GM18502 (cell line): Measurements from ENCODE around the gene TBXAS1.
"Not testable (repeated sequence)": the region's sequence is repeated elsewhere in the genome, so short reads cannot be mapped to it uniquely, and the experiment has no call there.

Experiments used
- ATAC-seq: cut with Tn5 transposase; IDR thresholded peaks from one replicate; pipeline ENCODE4 v1.9.1; 2021; ENCODE audit warnings: mild to moderate bottlenecking; ENCODE audit not compliant: unreplicated experiment, poor library complexity

Gene TBXAS1

DNA sequence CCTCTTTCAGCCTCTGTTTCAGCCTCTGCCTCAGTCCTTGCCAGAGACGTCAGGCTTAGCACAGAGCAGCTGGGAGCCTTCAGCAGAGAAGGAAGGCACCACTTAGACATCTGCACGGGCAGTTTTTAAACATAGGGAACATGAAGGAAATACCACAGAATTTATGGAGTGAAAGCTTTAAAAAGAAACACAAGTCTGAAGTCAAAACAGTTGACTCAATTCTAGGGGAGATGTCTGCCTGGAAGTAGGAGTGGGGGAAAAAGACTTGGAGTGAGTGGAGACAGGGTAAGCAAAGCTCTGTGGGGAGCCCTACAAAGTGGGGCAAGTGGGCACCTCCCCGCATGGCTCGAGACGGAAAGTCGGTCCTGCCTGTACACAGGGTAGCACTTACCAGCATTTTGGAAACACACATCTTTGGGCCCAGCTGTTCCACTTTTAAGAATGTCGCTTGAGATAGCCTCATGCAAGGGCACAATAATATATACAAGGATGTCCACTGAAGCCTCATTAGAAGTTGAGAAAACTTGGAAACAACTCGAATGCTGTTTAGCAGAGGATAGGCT, 5.0 kb upstream of the TBXAS1 start:
- no peak for ATAC-seq

DNA sequence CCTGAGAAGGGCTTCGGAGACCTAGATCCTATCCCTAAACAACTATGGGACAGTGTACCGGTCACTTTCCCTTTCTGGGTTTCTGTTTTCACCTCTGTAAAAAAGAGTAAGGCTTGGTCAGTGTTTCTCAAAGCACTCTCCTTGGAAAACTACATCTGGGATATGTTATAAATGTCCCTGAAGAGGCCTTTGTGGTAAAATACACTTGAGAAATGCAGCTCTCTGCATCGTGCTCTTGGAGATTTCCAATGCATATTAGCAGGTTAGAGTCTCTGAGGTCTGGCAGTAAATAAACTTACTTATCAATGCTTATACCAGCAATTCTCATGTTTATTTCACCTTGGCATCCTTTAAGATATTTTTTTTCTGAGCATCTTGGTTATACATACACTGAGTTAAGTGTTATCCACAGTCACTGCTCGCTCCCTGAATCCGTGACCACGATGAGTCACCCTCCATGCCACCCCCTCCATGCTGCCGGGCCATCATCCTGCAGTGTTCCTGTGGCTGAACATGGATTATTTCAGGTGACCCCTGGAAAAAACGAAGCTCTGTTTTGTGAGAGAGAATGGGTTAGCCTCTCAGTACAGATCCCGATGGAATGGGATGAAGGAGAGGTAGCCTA, 3.3 kb upstream of the TBXAS1 start:
- ATAC-seq = no peak

DNA sequence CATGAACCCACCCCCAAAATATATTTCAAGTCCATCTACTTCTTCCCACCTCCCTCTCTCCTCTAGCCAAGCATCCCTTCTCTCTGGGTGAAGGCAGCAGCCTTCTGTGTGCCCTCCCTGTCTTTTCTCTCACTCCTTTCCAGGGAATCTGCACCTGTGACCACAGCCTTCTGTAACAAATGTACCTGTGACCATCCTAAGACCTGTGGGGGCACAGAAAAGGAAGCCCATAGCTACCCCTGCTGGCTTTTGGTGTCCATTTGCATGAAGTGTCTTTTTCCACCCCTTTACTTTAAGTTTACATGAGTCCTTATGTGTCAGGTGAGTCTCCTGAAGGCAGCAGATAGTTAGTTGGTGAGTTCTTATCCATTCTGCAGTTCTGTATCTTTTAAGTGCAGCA, 2.0 kb upstream of the TBXAS1 start:
- ATAC-seq = no peak

DNA sequence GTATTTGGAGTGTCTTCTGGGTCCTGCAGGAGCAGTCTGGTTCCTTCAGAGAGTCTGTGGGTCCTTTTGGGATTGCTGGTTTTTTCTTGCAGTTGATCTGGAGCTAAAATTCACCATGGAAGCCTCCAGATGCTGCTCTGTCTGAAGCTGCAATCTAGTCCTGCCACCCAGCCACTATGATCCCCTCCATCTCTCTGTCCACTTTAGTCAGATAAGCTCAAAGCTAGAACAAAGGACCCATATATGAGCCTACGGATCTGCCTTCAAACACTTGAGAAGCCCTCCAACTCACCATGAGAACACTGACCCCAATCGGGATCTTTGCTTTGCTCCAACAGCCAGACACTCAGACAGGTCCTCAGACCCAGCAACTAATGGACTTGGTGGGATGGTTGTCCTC, 618 bp upstream of the TBXAS1 start:
- no peak for ATAC-seq

DNA sequence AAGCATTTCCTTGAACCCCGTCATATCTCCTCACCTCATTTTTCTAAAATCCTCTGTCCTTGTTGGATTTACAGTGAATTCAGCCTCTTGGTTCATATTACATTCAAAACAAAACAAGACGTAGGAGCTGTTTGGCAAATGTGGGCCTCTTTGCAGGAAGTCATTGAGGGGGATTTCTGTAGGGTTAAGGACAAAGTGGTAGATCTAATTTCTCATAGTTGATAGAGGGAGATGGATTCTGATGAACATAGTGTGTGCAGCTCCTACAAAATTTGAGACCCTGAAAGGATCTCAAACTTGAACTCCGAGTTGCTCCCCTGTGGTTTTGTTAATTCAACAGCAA, 682 bp downstream of the TBXAS1 start:
- ATAC-seq = peak; percentile 26

DNA sequence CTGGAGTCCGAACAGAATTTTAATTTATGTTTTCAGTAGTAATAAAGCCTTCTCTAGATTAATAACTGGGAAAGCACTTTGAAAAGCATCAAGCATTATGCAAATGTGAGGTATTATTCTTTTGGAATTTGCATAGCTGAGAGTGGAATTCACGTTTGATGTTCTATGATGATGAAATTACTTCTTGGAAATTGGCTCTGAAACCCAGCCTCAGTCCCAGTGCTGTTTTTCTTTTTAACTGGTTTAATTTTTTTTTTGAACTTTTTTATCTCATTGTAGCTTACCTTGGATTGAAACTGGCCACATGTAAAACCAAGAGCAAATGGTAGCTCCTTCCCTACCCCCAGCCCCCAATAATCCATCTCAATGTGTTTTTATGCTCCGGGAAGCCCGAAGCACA, 1.2 kb downstream of the TBXAS1 start:
- no peak for ATAC-seq

DNA sequence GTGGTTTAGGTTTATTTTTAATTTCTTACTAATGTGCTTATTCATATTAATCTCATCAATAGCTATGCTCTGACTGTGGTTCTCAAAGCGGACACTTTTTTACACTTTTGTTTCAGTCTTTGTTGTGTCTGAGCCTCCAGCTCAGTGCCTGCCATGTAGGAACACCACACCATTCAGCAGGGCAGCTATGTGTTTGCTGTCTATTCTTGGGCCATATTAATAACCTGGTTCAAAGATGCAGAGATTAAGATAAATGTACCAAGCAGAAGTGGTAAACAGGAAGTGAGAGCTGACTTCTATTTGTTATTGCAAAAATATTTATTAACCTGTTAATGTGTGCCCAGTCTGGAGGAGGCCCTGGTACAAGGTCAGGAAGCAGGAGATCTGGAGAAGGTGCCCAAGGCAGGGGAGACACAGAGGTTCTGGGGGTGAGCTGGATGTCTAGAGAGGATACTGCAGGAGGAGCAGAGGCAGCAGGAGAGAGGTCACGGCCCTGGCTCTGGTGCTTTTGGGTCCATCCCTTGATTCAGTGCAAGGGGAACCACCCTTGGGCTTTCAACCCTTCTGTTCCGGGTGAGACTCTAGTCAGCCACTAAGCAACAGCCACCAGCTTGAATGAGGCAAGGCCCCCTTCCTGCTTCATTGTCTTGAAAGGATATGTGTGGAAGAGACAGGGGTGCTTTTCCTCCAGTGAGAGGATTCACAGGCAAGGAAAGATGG, 1.9 kb downstream of the TBXAS1 start:
- peak; percentile 53 for ATAC-seq

DNA sequence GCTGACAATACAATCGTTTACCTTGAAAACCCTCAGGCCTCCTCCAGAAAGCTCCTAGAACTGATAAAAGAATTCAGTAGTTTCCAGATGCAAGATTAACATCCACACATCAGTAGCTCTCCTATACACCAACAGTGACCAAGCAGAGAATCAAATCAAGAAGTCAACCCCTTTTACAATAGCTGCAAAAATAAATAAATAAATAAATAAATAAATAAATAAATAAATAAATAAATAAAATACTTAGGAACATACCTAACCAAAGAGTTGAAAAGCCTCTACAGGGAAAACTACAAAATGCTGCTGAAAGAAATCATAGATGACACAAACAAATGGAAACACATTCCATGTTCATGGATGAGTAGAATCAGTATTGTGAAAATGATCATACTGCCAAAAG, 6.8 kb downstream of the TBXAS1 start:
- not testable (repeated sequence) for ATAC-seq

DNA sequence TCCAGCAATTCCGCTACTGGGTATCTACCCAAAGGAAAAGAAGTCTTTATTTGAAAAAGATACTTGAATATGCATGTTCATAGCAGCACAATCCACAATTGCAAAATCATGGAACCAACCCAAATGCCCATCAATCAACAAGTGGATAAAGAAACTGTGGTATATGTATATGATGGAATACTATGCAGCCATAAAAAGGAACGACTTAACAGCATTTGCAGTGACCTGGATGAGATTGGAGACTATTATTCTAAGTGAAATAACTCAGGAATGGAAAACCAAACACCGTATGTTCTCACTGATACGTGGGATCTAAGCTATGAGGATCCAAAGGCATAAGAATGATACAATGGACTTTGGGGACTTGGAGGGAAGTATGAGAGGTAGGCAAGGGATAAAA, 8.2 kb downstream of the TBXAS1 start:
- not testable (repeated sequence) for ATAC-seq

DNA sequence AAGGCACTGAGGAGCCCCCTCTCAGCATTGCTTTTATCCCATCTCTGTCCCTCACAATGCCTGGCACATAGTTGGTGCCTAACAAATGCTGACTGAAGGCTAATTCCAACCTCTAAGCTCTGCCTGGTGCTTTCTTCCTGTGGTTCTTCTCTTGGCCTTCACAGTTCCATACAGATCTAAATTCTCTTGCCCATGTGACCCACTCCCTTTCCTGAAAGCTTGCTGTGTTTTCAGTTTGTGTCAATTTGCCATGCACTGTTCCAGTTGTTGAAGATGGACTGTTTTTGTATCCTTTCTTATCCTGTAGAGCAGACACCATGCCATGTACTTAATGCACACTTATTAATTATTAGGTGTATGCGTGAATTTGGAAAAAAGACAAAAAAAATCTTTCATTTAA, 9.2 kb downstream of the TBXAS1 start:
- no peak for ATAC-seq

DNA sequence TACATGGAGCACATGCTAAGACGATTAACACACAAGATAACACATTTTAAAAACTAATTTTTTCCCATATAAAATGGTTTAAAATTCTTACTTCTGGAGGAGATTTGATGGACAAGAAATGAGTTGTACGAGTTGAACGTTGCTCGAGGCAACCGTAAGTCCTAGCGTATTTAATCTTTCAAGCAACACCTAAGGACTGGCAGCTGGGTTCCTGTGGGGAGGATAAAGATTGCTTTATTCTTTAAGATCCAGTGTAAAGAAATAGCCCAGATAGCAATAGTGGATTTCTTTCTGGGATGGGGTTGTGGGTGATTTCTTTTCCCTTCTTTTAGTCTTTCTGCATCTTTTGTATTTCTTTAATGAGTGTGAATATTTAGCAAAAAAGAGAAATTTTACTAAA, 9.8 kb downstream of the TBXAS1 start:
- no peak for ATAC-seq

DNA sequence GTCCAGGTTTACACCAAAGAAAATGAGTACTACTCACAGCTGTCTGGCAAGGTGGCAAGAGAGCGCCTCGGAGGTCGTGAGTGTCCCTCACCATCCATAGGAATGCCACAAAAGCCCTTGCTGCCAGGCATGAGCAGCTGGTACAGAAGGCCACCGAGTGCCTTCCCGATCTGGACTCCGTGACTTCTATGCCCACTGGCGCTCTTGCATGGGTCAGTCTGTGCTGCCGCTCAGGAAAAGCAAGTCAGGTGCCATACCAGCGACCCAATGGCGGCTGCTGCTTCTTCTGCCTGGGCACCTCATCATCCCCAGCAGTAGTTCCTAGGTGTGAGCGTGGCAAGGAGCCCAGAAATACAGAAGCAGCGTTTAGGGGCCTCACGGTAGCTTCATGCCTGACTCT, 11.7 kb downstream of the TBXAS1 start:
- ATAC-seq = no peak

DNA sequence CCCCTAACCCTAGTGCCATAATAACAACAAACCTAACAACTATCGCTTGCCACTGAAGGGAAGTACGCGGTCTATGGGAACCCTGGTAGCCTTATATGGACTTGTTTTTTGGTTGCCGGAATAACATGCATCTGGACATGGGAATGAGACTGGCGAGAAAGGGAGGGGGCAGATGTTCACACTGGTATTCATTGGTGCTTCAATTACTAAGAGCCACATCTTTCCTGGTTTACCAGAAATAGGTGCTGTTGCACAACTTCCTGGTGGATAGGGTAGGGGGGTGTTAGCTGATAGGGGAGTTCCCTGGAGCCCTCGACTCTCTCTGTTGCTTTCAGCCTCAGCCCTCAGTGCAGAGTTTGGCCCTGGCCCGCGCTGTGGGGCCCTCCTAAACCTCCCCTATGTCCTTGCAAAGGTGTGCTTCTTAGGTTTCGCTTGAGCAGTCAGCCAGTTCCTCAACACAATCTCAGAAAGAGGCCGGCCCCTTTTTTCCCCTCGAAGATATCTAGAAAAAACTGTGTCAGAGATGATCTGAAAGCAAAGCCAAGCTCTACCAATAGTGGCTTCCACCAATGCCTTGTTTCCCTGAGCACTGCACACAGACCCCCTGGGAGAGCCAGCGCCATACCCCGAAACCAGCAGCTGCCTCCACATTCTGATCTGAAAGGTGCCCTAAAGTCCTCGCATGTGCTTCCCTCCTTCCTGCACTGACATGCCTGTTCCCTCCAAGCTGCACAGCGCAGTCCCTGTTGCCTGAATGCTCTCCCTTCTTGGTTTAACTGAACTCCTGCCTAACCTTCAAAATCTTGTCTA, 13.5 kb downstream of the TBXAS1 start:
- peak; percentile 83 for ATAC-seq

DNA sequence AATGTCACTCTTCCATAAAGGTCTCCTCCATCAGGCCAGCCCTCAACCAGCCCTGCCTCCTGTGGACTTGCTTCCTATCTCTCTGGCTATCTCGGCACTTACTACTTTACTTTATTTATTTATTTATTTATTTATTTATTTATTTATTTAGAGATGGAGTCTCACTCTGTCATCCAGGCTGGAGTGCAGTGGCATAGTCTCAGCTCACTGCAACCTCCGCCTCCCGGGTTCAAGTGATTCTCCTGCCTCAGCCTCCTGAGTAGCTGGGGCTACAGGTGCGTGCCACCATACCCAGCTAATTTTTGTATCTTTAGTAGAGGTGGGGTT, 14.1 kb downstream of the TBXAS1 start:
- not testable (repeated sequence) for ATAC-seq

DNA sequence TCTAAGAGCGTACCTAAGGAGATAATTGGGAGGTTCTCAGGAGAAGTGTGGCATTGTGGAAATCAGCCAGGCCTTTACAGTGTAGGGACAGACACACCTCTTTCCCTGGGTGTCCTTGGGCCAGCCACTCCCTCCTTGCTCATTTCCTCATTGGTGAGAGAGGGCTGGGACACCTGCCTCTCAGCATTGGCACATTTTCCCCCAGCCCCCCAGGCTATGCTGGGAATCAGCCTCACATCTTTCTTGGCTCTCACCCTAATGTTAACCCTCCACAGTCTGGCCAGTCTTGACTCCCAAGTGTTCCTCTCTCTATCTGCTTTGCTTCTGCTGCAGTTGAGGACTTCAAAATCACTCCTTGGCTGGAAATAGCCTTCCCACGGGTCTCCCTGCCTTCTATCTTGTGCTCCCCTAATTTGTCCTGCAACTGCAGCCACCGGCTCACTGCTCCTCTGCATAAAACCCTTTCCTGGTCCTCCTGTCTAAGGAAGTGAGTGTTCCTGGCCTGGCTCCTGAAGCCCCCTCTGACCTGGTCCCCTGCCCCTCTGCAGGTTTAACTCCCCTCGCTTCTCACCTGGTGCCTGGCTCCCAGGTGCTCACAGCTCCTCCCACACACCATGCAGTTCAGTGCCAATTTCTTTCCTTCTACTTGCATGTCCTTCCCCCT, 15.8 kb downstream of the TBXAS1 start:
- ATAC-seq = no peak

DNA sequence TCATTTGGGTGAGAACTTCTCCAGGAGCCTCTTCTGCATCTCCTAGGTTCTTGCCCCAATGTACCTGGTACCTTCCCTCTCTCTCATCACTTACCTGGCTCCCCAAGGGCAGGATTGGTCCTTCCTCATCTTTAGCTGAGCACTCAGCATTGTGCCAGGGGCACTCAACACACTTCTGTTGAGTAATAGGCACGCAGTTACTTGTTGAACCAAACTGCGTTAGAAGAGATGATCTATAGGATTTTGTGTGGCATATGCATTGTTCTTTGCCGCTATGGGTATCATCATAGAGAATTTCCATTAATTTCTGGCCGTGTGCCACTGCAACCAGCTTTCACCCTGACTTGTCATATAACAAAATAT, 16.4 kb downstream of the TBXAS1 start:
- no peak for ATAC-seq

DNA sequence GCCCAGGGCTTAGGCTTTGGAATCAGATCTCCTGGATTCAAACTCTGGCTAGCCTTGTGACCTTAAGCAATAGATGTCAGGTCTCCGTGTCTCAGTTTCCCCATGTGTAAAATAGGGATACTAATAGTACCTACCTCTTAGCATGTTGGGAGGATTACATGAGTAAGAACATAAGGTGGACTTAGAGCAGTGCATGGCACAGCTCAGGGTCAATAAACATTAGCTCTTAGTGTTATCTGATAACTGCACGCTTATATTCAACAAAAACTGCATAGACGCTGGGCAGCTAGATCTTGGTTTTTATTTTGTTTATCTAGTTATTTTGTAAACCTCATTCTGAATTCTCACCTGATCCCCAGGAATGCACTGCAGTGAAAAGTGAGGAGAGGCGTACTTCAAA, 17.2 kb downstream of the TBXAS1 start:
- no peak for ATAC-seq

DNA sequence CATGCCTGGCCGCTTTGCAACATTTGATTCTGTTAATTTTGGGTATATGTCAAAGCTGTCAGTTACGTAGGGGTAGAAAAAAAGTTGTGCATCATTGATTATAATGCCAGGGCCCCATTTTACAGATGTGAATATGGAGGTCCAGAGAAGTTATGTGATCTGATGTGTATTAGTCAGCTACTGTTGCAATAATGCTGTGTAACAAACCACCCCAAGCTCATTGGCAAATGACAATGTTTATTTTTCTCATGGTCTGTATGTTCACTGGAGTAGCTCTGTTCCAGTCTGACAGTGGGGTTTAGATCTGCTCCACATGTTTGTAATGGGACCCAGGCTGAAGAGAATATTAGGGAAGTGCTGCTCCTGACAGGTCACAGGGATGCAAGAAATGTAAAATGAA, 19.2 kb downstream of the TBXAS1 start:
- ATAC-seq = no peak

DNA sequence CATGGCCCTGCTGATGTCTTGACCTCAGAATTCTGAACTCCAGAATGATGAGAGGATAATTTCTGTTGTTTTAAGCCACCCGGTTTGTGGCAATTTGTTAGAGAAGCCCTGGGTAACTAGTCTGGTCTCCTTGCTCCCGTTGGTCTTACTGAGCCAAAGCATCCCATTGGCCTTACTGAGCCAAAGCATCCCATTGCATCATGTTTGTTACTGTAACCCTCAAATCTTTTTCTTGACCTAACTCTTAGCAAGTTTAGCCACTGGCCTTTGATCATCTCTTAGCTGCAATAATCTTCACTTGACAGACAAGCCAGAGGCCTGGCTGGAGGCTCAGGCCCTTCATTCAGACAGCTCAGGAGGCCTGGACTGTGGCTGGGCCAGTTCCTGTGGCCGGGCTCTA, 21.8 kb downstream of the TBXAS1 start:
- no peak for ATAC-seq

DNA sequence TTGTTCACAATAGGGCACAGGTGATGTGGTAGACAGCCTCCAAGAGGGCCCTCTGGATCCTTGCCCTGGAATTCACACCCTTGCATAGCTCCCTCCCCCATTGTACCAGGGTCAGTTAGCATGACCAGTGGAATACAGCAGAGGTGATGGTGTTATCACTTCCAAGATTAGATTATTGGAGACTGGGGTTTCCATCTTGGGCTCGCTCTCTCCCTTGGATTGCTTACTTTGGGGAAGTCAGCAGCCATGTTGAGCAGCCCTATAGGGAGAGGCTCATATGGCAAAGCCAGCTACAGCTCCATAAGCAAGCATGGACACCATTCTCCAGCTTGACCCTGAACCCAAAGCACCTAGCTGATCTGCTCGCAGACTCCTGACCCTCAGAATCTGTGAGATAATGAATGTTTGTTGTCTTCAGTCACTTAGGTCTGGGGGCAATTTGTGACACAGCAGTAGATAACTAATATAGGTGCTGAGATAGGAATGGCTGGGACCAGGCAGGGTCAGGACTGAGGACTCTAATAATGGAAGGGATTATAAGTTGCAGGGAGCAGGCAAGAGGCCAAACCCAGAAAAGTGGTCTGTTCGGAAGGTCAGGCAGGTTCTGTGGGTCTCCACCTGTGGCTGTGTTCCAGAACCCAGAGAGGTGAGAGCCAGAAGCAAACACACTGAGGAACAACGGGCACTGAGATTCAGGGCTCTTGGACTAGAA, 22.9 kb downstream of the TBXAS1 start:
- no peak for ATAC-seq
